CMK (cell line): ENCODE results near the gene CEACAM6.

Experiments
- DNase-seq: peaks from one replicate; pipeline ENCODE4 v3.0.0-alpha.2; 2010; ENCODE audit warnings: low read depth

Gene CEACAM6

DNA sequence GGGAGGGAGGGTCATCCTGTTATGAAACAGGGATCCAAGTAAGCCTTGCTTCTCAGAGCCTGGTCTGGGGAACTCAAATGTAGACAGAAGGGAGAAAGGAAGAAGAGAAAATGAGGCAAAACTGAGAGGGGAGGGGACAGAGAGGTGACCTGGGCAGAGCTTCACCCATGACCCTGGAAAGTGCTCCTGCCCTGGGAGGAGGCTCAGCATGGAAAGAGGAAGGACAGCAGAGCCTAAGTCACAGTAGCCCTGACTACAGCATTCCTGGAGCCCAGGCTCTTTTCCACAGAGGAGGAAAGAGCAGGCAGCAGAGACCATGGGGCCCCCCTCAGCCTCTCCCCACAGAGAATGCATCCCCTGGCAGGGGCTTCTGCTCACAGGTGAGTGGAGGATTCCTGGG is 41.0 kb downstream of the CEACAM6 start, which contains the start of gene CEACAM3:
Gene CEACAM3, plus strand, starts transcription at position 226 of the 400 bp plus-strand sequence. Its CDS starts 91 bp downstream, at position 317.
- DNase-seq = no peak

DNA sequence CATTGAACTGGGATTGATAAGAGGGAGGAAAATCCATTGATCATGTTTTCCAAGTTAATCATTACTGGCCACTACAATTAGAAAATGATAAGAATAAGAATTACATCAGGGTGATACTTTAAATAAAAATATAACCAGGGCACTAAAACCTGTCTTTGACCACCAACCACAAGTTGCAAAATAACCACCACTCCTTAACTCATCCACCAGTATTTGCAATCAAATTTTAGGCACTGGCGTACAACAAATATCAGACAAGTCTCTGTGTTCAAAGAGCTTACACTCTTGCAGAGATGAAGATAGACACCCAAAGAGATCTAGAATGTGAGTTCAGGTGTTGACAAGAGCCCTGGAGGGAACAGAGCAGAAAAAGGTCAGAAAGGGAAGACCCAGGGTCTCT is 41.6 kb downstream of the CEACAM6 start:
- no peak for DNase-seq

DNA sequence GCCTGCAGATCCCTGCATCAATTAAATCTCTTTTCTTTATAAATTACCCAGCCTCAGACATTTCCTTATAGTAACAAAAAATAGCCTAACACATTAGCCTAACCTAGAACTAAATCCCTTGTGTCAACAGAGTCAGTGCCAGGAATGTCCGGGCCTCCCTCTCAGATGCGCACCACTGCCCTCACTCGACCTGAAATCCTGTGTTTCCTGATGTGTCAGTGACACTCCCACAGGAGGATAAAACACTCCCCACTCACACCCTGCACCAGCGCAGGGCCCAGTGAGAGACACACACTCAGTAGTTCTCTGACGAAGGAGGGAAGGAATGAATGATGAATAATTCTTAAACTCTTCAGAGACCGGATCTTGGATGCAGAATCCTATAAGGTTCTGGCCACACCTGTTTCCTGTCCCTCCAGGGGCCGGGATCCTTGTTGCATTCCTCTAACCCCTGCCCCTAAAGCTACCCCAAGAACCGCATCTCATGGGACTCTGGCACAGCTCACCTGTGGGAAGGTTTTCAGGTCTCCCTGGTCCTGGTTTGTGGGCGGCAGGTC is 44.2 kb downstream of the CEACAM6 start:
- DNase-seq = no peak

DNA sequence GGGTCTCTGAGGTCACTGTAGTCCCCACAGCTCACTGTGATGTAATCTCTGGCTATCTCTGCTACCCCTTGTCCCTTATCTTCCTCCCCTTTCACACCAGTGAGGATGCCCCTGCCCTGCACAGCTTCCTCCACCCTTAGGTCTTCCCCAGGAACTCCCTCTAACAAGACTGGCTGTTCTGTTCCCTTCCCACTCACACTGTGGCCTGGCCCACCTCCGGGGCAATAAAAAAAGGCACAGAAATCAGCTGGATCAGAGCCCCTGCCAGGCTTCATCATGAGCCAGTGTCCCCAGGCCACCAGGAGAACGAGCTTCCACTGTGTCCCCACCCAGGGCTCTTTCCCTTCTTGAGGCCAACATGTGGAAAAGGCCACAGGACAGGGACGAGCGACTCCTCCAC is 45.7 kb downstream of the CEACAM6 start:
- DNase-seq = no peak

DNA sequence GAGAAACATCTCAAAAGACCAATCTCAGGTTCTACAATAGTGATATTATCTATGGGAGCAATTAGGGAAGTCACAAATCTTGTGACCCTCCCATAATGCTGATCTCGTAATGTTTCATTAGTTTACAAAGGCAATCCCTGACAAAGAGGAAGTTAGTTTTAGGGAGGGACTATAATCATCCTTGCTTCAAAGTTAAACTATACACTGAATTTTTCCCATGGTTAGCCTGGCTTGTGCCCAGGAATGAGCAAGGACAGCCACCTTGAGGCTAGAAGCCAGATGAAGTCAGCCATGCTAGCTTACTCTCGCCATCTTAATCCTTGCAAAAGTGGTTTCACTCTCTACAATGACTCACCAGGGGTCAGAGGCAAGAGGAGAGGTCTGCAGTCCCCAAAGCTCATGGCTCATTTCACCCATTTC is 46.5 kb downstream of the CEACAM6 start:
- DNase-seq = no peak

DNA sequence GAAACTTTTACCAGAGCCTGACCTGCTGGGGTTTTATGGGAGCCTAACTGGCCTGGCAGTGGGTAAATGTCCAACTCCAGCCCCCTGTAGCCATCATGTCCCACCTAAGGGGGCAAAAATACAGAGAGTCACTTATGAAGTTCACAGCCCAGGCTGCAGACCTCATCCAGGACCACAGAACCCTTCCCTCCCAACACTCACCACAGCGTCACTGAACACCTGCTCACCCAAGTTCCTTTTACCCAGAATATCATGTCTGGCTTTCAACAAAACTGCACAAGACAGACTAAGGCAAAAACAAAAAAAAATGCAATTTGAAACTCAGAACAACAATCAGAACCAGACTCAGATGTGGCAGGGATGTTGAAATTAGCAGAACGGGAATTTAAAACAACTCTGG is 47.4 kb downstream of the CEACAM6 start:
- DNase-seq = no peak

DNA sequence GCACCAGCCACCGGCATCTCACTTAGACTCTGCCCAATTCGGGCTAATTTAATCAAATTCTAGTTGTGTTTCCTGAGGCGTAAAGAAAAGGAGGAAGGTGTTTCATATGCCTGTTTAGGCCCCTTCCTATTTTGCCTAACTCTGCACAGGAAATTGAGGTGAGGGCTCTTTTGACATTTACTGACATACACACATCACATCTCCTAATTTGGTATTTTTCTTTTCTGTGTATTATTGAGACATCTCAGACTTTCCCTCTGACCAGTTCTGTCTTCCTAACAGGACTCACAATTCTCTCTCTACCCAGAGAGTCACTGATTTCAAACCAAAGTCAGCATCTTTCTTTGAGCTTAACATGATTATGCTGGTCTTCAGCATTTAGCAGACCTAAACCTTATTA is 49.0 kb downstream of the CEACAM6 start:
- DNase-seq = no peak

DNA sequence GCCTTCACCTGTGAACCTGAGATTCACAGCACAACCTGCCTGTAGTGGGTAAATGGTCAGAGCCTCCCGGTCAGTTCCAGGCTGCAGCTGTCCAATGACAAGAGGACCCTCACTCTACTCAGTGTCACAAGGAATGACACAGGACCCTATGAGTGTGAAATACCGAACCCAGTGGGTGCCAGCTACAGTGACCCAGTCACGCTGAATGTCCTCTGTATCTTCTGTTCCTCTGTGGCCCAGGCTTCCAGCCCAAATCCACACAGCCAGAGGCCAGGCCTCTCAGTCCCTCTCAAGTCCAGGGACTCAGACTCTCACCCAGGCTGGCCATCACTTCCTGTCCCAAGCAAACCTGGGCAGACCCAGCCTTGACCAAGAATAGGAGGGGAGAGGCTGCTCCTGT is 51.8 kb downstream of the CEACAM6 start:
- no peak for DNase-seq

DNA sequence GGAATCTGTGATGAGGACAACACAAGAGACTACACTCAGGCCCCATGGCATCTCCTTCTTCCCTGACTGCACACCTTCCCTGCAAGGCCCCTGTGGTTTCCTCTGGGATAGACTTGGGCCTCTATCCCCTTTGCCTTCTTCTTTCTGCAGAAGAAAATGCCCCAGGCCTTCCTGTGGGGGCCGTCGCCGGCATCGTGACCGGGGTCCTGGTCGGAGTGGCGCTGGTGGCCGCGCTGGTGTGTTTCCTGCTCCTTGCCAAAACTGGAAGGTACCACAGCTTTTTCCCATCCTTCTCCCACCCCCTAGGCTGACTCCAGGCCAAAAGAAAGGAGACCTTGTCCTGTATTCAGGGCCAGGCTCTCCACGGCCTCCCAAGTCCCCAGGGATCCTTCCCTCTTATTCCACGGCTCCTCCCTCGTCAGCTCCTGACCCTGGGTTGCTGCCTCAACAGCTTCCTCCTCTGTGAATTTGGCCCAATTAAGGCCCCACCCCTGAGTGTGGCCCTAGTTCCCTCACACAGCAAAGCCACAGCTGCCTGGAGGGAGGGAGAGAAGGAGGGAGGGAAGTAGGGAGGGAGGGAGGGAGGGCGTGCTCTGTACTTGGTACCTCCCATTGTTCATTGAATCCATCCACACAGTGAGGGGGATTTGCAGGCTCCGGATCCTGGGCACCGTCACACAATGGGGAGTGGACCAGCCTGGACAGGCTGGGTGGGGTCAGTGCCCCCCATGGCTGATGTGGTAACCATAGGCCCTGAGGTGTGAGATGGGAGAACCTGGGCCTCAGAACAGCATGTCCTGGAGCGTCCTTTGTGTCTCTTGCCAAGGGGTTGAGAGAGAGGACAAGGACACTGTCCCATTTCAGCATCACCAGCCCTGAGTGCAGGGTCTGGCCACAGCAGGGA is 53.6 kb downstream of the CEACAM6 start:
- DNase-seq = no peak

DNA sequence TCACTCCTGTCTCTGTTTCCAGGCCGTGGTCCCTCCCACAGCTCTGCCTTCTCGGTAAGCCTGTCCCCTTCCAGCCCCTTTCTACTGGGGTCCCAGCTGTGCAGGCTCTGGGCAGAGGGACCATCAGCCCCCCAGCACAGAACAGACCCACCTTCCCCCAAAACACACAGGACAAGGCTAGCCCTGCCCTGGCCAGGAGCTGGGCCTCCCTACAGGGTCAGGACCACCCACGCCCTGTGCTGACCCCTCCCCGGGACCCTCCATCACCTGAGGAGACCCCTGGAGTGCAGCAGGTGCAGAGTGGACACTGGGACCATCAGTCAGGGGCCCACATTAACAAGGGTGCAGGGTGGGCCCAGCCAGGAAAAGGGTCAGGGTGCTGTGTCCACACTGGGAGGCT is 55.0 kb downstream of the CEACAM6 start:
- DNase-seq = no peak

DNA sequence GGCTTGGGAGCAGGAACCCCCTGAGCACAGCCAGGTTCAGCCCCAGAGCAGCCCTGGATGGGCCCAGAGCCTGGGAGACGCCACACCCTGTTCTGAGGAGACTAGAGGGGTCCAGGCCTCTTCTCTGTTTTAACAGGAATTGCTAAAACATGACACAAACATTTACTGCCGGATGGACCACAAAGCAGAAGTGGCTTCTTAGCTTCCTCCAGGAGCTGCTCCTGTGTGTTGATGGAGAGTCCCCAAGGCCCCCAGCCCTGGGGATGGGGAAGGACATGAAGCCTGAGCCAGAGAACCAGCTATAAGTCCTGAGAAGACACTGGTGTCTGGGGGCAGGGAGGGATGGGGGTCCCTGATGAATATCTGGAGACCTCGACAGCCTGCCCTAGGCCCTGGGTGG is 55.7 kb downstream of the CEACAM6 start:
- DNase-seq = no peak

DNA sequence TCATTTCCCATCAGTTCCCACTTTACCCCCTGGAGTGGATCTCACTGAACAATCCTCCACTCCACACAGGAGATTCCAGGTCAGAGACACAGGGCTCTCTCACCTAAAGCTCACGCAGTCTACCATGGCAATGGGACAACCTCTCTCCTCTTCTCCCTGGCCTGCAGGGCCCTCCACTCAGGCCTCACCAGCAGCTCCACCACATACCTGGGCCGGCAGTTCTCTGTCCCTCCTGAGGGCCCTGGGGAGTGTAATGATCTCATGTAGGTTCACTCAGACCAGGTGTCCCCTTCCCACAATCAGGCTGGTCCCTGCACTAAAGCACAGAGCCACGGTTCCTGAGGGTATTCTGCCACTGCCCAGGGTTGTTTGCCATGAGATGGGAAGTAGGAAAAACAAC is 56.7 kb downstream of the CEACAM6 start:
- no peak for DNase-seq

DNA sequence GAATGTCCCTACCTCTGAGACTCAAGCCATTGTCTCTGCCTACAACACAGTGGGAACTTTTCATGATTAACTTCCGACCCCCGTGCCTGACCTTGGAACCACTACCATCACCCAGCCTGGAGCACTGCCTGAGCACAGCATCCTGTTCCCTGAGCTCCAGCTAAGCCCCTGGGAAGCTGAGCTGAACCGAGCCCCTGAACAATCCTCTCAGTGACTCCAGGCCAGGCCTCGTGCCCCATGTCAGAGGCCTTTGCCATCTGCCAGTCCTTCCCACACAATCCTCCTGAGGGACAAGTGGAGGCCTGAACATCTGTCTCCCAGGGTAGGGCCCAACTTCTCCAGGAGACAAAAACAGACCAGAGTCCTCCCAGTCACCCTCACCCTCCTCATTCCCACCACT is 58.6 kb downstream of the CEACAM6 start:
- no peak for DNase-seq

DNA sequence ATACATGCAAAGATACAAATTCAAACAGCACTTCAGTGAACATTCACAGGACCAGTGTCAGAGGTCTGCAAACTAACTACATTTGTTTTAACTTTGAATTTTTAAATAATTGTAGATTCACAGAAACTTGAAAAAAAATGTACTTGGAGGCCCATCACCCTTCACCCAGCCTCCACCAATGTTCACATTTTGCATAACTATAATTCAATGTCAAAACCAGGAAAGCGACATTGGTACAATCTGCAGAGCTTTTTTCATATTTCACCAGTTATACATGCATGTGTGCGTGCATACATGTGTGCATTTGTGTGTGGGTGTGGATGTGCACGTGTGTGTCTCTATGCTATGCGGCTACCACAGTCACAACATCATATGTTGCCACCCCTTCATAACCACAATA is 60.0 kb downstream of the CEACAM6 start:
- DNase-seq = no peak

DNA sequence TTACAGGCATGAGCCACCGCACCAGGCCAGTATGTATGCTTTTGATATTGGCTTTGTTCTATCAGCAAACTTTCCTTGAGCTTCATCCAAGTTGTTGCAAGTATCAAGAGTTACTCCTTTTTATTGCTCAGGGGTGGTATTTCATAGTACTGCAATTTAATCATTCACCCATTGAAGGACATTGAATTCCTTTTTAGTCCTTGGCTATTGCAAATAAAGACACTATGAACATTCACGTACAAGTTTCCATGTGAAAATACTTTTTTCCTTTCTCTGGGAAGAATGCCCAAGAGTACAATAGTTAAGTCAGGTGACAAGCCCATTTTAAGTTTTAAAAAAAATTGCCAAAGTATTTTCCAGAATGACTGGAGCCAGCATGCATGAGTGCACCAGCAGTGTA is 61.4 kb downstream of the CEACAM6 start:
- DNase-seq = no peak

DNA sequence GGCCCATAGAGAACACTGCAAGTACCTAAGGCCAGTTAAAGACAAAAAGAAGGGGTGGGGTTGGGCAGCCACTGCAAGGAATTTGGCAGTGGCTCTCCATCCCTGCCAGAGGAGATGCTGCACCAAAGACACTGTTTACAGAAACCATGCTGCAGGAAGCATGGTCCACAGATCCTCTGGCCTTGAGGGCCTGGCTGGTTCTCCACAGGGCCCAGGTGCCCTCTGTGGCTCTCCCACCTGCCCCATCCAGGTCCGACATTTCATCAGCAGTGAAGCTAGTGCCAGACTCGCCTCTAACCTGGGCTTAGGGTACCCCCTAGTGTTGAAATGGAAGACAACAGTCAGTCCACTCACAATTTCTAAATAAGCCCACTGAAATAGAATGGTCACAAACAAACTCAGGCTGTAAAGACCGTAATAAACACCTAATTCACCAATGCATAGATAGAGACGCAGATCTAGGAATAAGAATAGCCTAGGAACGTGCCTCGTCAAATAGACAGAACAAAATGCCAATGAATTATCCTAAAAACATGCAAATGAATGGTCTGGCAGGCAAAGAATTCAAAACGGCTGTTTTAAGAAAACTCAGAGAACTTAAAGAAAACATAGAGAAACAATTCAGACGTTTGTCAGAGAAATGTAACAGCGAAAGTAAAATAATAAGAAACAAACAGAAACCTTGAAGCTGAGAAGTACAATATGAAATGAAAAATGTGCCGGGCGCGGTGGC is 65.8 kb downstream of the CEACAM6 start:
- DNase-seq = no peak
